GM12878 (cell line): ENCODE measurements around the gene TBC1D10A. TPM values are rescaled to one million over a fixed set of nuclear protein-coding genes. Genes with fewer than 3 reads are reported as not detected.

Experiments
- BMI1 ChIP-seq: fragments of 450-650 bp; IDR thresholded peaks from 2 replicates; pipeline ENCODE4 v1.6.1; 2016; ENCODE audit warnings: mild to moderate bottlenecking, moderate library complexity, borderline replicate concordance
- CHD2 ChIP-seq: IDR thresholded peaks from 2 replicates; pipeline ENCODE4 v1.6.1; 2011; ENCODE audit warnings: low read depth, low read length, improper control_type of control experiment, borderline replicate concordance
- E2F8 ChIP-seq: fragments of 450-650 bp; IDR thresholded peaks from 2 replicates; pipeline ENCODE4 v1.6.1; 2018; ENCODE audit warnings: mild to moderate bottlenecking, low read depth, moderate library complexity; ENCODE audit not compliant: partially characterized antibody
- EGR1 ChIP-seq, 2 experiments: IDR thresholded peaks; 1 replicate in 1 of 2; 2 replicates in 1 of 2; pipeline ENCODE4 v1.6.1; 2011 to 2012; ENCODE audit warnings: low read depth in 2 of 2, low read length in 2 of 2, borderline replicate concordance in 1 of 2, mild to moderate bottlenecking in 1 of 2, moderate library complexity in 1 of 2
- FOXK2 ChIP-seq: fragments of 450-650 bp; IDR thresholded peaks from 2 replicates; pipeline ENCODE4 v1.6.1; 2017; ENCODE audit warnings: mild to moderate bottlenecking, moderate library complexity
- FOXM1 ChIP-seq: IDR thresholded peaks from 2 replicates; pipeline ENCODE4 v1.6.1; 2012; ENCODE audit warnings: low read depth, mild to moderate bottlenecking, inconsistent platforms, low read length, moderate library complexity
- HDAC2 ChIP-seq: fragments of 200-600 bp; sonication (generic); IDR thresholded peaks from 2 replicates; pipeline ENCODE4 v1.6.1; 2017
- JUNB ChIP-seq: IDR thresholded peaks from 2 replicates; pipeline ENCODE4 v1.6.1; 2016; ENCODE audit warnings: antibody characterized with exemption, mild to moderate bottlenecking
- MLLT1 ChIP-seq: fragments of 450-650 bp; IDR thresholded peaks from 2 replicates; pipeline ENCODE4 v1.6.1; 2016; ENCODE audit warnings: mild to moderate bottlenecking
- MTA3 ChIP-seq: IDR thresholded peaks from 2 replicates; pipeline ENCODE4 v1.6.1; 2012; ENCODE audit warnings: low read length, inconsistent platforms, borderline replicate concordance
- MXI1 ChIP-seq: fragments of 150-350 bp; IDR thresholded peaks from 2 replicates; pipeline ENCODE4 v1.6.1; 2011; ENCODE audit warnings: low read depth, mild to moderate bottlenecking, inconsistent platforms, low read length, improper control_type of control experiment
- NR2C1 ChIP-seq: fragments of 450-650 bp; IDR thresholded peaks from 2 replicates; pipeline ENCODE4 v1.6.1; 2017; ENCODE audit warnings: antibody characterized with exemption, mild to moderate bottlenecking, moderate library complexity
- NR2C2 ChIP-seq: IDR thresholded peaks from 2 replicates; pipeline ENCODE4 v1.6.1; 2011; ENCODE audit warnings: borderline replicate concordance, low read depth; ENCODE audit not compliant: control insufficient read depth, insufficient read length
- PAX5 ChIP-seq: IDR thresholded peaks from 2 replicates; pipeline ENCODE4 v1.6.1; 2011; ENCODE audit warnings: low read depth, low read length, borderline replicate concordance
- PBX3 ChIP-seq: IDR thresholded peaks from 2 replicates; pipeline ENCODE4 v1.6.1; 2011; ENCODE audit warnings: mild to moderate bottlenecking, low read depth, low read length, moderate library complexity; ENCODE audit not compliant: insufficient replicate concordance
- PKNOX1 ChIP-seq: fragments of 450-650 bp; IDR thresholded peaks from 2 replicates; pipeline ENCODE4 v1.6.1; 2016; ENCODE audit warnings: mild to moderate bottlenecking
- PML ChIP-seq: IDR thresholded peaks from 2 replicates; pipeline ENCODE4 v1.6.1; 2012; ENCODE audit warnings: low read length, inconsistent platforms
- SRF ChIP-seq, 2 experiments: IDR thresholded peaks; 2 replicates each; pipeline ENCODE4 v1.6.1; 2011; ENCODE audit warnings: low read depth in 2 of 2, low read length in 2 of 2, mild to moderate bottlenecking in 1 of 2, moderate library complexity in 1 of 2
- TBL1XR1 ChIP-seq: IDR thresholded peaks from 2 replicates; pipeline ENCODE4 v1.6.1; 2012; ENCODE audit warnings: low read depth, low read length, improper control_type of control experiment
- USF1 ChIP-seq: IDR thresholded peaks from 2 replicates; pipeline ENCODE4 v1.6.1; 2011; ENCODE audit warnings: borderline replicate concordance, low read depth, mild to moderate bottlenecking, moderate library complexity, mixed read lengths, low read length; ENCODE audit not compliant: insufficient read depth; ENCODE audit errors: extremely low read length
- ZNF622 ChIP-seq: fragments of 450-650 bp; IDR thresholded peaks from 2 replicates; pipeline ENCODE4 v1.6.1; 2017; ENCODE audit warnings: mild to moderate bottlenecking, inconsistent platforms
- ZSCAN29 ChIP-seq: fragments of 450-650 bp; IDR thresholded peaks from 2 replicates; pipeline ENCODE4 v1.6.1; 2017; ENCODE audit warnings: mild to moderate bottlenecking, moderate library complexity
- ZZZ3 ChIP-seq: IDR thresholded peaks from 2 replicates; pipeline ENCODE4 v1.6.1; 2011; ENCODE audit warnings: low read depth; ENCODE audit not compliant: control insufficient read depth, insufficient read length
- polyA plus RNA-seq, 11 experiments: library from polyadenylated mRNA; depleted of rRNA in 4 of 11; unstranded in 6 of 11; stranded (reverse) in 5 of 11; fragments of >200 nt; fragmentation: Nextera tagmentation in 4 of 11; fragmentation: Illumina TruSeq in 1 of 11; extraction: Ambion mirVana in 4 of 11; extraction: Trizol in 1 of 11; gene quantifications; 1 replicate in 1 of 11; 2 replicates in 10 of 11; pipeline versions ENCODE4 v1.2.1 to v1.2.3, GENCODE V29; 2011 to 2016; ENCODE audit warnings: inconsistent platforms in 2 of 11, missing spikeins in 2 of 11, low read depth in 1 of 11
- total RNA-seq, 4 experiments: library from RNA; depleted of rRNA in 3 of 4; stranded (reverse); fragments of >200 nt in 3 of 4; fragmentation: Illumina TruSeq in 1 of 4; extraction: Trizol in 1 of 4; gene quantifications; 2 replicates each; pipeline versions ENCODE4 v1.2.1 to v1.2.3, GENCODE V29; 2013 to 2021

Gene TBC1D10A
- total and polyA plus RNA-seq, 10 of the 15 experiments (the other 5 are each of a cell fraction or from before 2014, with no cell fraction given) = 0.27 to 25.7 (median 15.3) TPM

GRCh38 chr22:30326706-30327362 is at the start of gene TBC1D10A (continued):
- no peak for TF ChIP-seq E2F8
- TF ChIP-seq NR2C1 = no peak
- TF ChIP-seq ZZZ3 = no peak
- no peak for TF ChIP-seq TBL1XR1
- no peak for TF ChIP-seq ZSCAN29
- TF ChIP-seq PAX5 = no peak
- TF ChIP-seq JUNB = no peak
- peak in 1 of 2 experiments; percentile 90; a peak in 2 of 3 replicates for TF ChIP-seq EGR1 (IDR thresholded peaks at IDR 0.05; ENCODE audit: borderline replicate concordance in 1 of 2, low read depth in 2 of 2, low read length in 2 of 2)
- TF ChIP-seq MTA3 = no peak
- TF ChIP-seq PML = peak; percentile 57; the same call in 1 of the 2 replicates
- TF ChIP-seq SRF (IDR thresholded peaks at IDR 0.05; ENCODE audit: low read depth in 2 of 2, low read length in 2 of 2) = no peak; a peak in 1 of 4 replicates
- TF ChIP-seq HDAC2 = no peak
- TF ChIP-seq MLLT1 = no peak
- TF ChIP-seq FOXM1 = no peak
- TF ChIP-seq PBX3 = peak; percentile 95
- peak; percentile 28; the same call in 1 of the 2 replicates for TF ChIP-seq MXI1
- peak; percentile 97 for TF ChIP-seq PKNOX1
- TF ChIP-seq NR2C2 = no peak
- no peak for TF ChIP-seq USF1
- no peak for TF ChIP-seq BMI1
- TF ChIP-seq CHD2 = 0 out of 2 replicates have a peak, but pooled peaks have one; percentile 32
- no peak for TF ChIP-seq ZNF622
- TF ChIP-seq FOXK2 = no peak
